ENCODE measurements around the gene TTC31. TPM values are rescaled to one million over a fixed set of nuclear protein-coding genes. Genes with fewer than 3 reads are reported as not detected.

The TTC31 gene
- total RNA-seq, 4 donors from 2014 or later: 16.5 to 27.2 (median 19.5) TPM

DNA sequence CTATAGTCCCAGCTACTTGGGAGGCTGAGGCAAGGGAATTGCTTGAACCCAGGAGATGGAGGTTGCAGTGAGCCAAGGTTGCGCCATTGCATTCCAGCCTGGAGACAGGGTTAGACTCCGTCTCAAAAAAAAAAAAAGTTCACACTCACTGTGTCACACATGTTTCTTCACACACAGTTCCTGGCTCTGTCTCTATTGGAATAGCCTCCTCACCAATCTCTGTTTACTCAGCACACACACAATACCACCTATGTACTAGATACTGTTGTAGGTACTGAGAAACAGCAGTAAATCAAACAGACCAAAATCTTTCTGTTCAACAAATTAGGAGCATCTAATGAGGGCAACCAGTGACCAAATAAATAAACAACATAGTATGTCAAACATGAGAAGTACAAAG, 3.3 kb downstream of the TTC31 start:
- WGBS, 2 donors (ENCODE audit: low coverage in 1 of 2): 75 to 100% methylated on average over 1 to 2 of the region's 2 CpGs

DNA sequence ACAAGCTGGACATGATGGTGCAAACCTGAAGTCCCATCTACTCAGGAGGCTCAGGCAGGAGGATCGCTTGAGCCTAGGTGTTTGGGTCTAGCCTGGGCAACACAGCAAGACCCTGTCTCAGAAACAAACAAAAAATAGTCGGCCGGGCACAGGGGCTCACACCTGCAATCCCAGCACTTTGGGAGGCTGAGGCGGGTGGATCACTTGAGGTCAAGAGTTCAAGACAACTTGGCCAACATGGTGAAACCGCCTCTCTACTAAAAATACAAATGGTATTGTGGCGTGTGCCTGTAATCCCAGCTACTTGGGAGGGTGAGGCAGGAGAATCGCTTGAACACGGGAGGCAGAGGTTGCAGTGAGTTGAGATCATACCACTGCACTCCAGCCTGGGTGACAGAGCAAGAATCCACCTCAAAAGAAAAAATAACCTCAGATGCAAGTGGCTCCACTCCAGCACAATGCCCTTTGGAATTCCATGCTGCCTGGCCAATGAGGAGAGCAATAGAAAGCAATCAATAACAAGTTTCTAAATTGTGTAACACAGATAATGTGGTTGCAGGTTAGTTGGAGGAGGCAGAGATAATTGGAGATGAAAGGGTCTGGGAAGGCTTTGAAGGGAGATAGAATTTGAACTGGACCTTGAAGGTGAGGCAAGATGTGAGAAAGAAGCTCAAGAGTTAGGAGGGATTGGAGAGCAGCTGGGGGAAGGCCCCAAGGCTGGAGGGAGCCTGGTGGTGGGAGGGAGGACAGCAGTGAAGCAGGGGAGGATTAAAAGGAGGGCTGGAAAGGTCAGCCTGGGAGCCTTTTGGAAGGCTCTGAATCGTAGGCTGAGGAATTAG, 6.0 kb downstream of the TTC31 start:
- ATAC-seq: no peak
- WGBS, 2 donors (ENCODE audit: low coverage in 1 of 2): 88 to 92% methylated on average over 5 to 6 of the region's 9 CpGs
- Histone ChIP-seq H3K4me3 (no peak overlapping the region), H3K4me1 (peaks cover 0 to 8% (median 2%) of the 10 kb centered on the region in 3 donors), H3K36me3 (peaks cover 0 to 95% of the 10 kb centered on the region in 2 donors), H3K27ac (no peak overlapping the region), H3K9me3 (no peaks in the 10 kb centered on the region), H3K27me3 (no peaks in the 10 kb centered on the region)
- TF ChIP-seq POLR2A (IDR thresholded peaks at IDR 0.05) (no peak), EP300 (IDR thresholded peaks at IDR 0.05) (no peak), POLR2AphosphoS5 (IDR thresholded peaks at IDR 0.05) (no peak)
- TF ChIP-seq, protein P1, sequence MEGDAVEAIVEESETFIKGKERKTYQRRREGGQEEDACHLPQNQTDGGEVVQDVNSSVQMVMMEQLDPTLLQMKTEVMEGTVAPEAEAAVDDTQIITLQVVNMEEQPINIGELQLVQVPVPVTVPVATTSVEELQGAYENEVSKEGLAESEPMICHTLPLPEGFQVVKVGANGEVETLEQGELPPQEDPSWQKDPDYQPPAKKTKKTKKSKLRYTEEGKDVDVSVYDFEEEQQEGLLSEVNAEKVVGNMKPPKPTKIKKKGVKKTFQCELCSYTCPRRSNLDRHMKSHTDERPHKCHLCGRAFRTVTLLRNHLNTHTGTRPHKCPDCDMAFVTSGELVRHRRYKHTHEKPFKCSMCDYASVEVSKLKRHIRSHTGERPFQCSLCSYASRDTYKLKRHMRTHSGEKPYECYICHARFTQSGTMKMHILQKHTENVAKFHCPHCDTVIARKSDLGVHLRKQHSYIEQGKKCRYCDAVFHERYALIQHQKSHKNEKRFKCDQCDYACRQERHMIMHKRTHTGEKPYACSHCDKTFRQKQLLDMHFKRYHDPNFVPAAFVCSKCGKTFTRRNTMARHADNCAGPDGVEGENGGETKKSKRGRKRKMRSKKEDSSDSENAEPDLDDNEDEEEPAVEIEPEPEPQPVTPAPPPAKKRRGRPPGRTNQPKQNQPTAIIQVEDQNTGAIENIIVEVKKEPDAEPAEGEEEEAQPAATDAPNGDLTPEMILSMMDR (IDR thresholded peaks at IDR 0.05): no peak

More for the DNA sequence above, 3.3 kb downstream of the TTC31 start:
- ATAC-seq: no peak
- TF ChIP-seq EP300 (IDR thresholded peaks at IDR 0.05) (no peak), POLR2AphosphoS5 (IDR thresholded peaks at IDR 0.05) (no peak), POLR2A (IDR thresholded peaks at IDR 0.05) (no peak)
- TF ChIP-seq, protein P1 (IDR thresholded peaks at IDR 0.05): no peak
- H3K36me3 ChIP-seq: peaks cover 0 to 73% of the 10 kb centered on the region in 2 donors
- no peak overlapping the region for H3K27ac ChIP-seq
- no peak overlapping the region for H3K4me3 ChIP-seq
- H3K9me3 ChIP-seq: no peaks in the 10 kb centered on the region
- no peaks in the 10 kb centered on the region for H3K27me3 ChIP-seq
- peaks cover 0 to 27% (median 16%) of the 10 kb centered on the region in 3 donors for H3K4me1 ChIP-seq

DNA sequence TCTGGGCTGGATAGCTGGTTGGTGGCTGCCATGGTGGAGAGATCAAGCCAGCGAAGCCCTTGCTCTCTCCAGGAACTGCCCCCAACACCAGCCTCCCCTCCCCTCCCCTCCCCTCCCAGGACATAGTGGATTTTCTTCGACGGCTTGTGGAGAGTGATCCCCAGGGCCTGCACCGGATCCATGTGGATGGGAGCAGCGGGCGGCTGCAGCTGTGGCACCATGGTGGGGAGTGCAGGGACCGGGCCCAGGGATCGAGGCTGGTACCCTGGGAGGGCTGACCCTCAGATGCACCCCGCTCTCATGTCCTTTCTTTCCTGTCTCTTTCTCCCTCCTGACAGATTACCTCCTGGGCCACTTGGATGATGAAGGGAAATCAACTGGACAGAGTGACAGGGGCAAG, 7.0 kb downstream of the TTC31 start:
- WGBS, 2 donors (ENCODE audit: low coverage in 1 of 2): 88% methylated on average over 1 of the region's 9 CpGs; no CpG with 5 or more reads in 1 of the 2 donors
- Histone ChIP-seq H3K9me3 (no peaks in the 10 kb centered on the region), H3K27ac (no peak overlapping the region), H3K4me3 (no peak overlapping the region), H3K36me3 (peaks cover 0 to 100% of the 10 kb centered on the region in 2 donors), H3K27me3 (no peaks in the 10 kb centered on the region), H3K4me1 (no peaks in the 10 kb centered on the region)
- TF ChIP-seq POLR2A (IDR thresholded peaks at IDR 0.05): no peak
- no peak for TF ChIP-seq EP300 (IDR thresholded peaks at IDR 0.05)
- TF ChIP-seq POLR2AphosphoS5 (IDR thresholded peaks at IDR 0.05): no peak
- TF ChIP-seq, protein P1 (IDR thresholded peaks at IDR 0.05): no peak
- ATAC-seq: no peak

DNA sequence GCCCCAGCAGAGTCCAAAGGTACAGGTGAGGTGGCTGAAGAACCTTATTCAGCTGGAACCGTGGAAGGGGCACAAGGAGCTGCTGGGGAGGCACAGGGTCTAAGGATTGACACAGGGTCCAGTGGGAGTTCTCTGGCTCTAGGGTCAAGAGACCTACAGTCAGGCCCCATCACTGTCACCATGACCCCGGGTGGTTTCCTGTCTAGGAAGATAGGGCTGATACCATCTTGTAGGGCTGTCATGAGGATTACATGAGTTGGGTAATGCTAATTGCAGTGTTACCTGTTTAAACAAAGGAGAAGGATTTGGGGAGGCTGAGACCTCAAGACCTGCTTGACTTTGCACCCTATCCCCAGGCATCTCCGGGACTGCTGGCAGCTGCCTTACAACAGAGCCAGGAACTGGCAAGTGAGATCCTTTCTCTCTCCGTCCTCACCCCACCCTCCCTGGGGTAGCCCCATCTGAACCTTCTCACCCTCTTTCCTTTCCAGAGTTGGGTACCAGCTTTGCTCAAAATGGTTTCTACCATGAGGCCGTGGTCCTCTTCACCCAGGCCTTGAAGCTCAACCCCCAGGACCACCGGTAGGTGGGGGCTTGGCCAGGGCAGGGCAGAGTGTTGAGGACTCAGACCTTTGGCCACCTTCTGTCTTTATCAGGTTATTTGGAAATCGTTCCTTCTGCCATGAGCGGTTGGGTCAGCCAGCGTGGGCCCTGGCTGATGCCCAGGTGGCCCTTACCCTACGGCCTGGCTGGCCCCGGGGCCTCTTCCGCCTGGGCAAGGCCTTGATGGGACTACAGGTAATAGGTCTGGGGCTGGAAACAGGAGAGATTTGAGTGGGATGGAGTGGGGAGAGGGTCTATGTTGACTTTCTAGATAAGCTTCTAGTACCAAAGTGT, 9.0 kb downstream of the TTC31 start:
- peaks cover 0 to 81% of the 10 kb centered on the region in 2 donors for H3K36me3 ChIP-seq
- H3K27me3 ChIP-seq: peaks cover 4% of the 10 kb centered on the region
- no peak overlapping the region for H3K27ac ChIP-seq
- H3K4me3 ChIP-seq: no peak overlapping the region
- no peak for TF ChIP-seq POLR2A (IDR thresholded peaks at IDR 0.05)
- TF ChIP-seq EP300 (IDR thresholded peaks at IDR 0.05): no peak
- TF ChIP-seq, protein P1 (IDR thresholded peaks at IDR 0.05): no peak
- TF ChIP-seq POLR2AphosphoS5 (IDR thresholded peaks at IDR 0.05): no peak
- H3K4me1 ChIP-seq: no peaks in the 10 kb centered on the region
- H3K9me3 ChIP-seq: no peaks in the 10 kb centered on the region
- 81 to 92% methylated on average over 6 of the region's 12 CpGs for WGBS, 2 donors (ENCODE audit: low coverage in 1 of 2)
- ATAC-seq: no peak

Data from gastroesophageal sphincter (tissue), 4 donors.